IMR-90 (cell line): ENCODE measurements around the gene CLTA. TPM values are rescaled to one million over a fixed set of nuclear protein-coding genes. Genes with fewer than 3 reads are reported as not detected.

Experiments used
- ATAC-seq: fragments of 200-7000 bp; cut with Tn5 transposase; 2 replicates; pipeline ENCODE4 v1.9.1; 2020; ENCODE audit warnings: low read depth, mild to moderate bottlenecking, moderate library complexity
- BruUV-seq: library from RNA; stranded (reverse); fragments of 400-500 nt; replicated peaks from 2 replicates; lab custom pipeline; 2021; lab: Mats Ljungman, UMichigan
- CTCF ChIA-PET: fragments of 300-600 bp; formaldehyde crosslinking; extraction: SDS; loops from one replicate; lab custom pipeline; 2021; ENCODE audit warnings: antibody characterized with exemption; lab: Yijun Ruan, JAX
- POLR2A ChIA-PET: fragments of 300-600 bp; sonication (Branson Sonifier 250); formaldehyde crosslinking; loops from one replicate; lab custom pipeline; 2022; ENCODE audit warnings: antibody characterized with exemption; ENCODE audit not compliant: unreplicated experiment; lab: Charles Lee
- DNase-seq: peaks from one replicate; pipeline ENCODE4 v3.0.0; 2013
- H2AFZ ChIP-seq: replicated peaks from 2 replicates; pipeline ENCODE3; 2013; ENCODE audit warnings: low read length, mild to moderate bottlenecking; ENCODE audit not compliant: poor library complexity
- H2AK5ac ChIP-seq: 2 replicates; pipeline ENCODE4 v1.6.1; 2013; ENCODE audit warnings: low read depth, low read length, inconsistent platforms
- H2AK9ac ChIP-seq: replicated peaks from 2 replicates; pipeline ENCODE3; 2013; ENCODE audit warnings: mild to moderate bottlenecking, low read depth, low read length, moderate library complexity; ENCODE audit not compliant: poor library complexity
- H2BK120ac ChIP-seq: 2 replicates; pipeline ENCODE4 v1.6.1; 2013; ENCODE audit warnings: low read depth, low read length, inconsistent platforms
- H2BK15ac ChIP-seq: 3 replicates; pipeline ENCODE4 v1.6.1; 2013; ENCODE audit warnings: low read depth, low read length, inconsistent platforms
- H2BK20ac ChIP-seq: 2 replicates; pipeline ENCODE4 v1.6.1; 2013; ENCODE audit warnings: low read depth, mild to moderate bottlenecking, inconsistent platforms, low read length, moderate library complexity
- H2BK5ac ChIP-seq: 2 replicates; pipeline ENCODE4 v1.6.1; 2013; ENCODE audit warnings: mild to moderate bottlenecking, low read depth, low read length, inconsistent platforms; ENCODE audit not compliant: poor library complexity, severe bottlenecking
- H3K14ac ChIP-seq: replicated peaks from 2 replicates; pipeline ENCODE4 v1.6.1; 2013; ENCODE audit warnings: low read depth, low read length, inconsistent platforms
- H3K18ac ChIP-seq: 2 replicates; pipeline ENCODE4 v1.6.1; 2013; ENCODE audit warnings: low read depth, low read length, control low read depth
- H3K23ac ChIP-seq: 2 replicates; pipeline ENCODE4 v1.6.1; 2013; ENCODE audit warnings: low read depth, low read length, inconsistent platforms
- H3K27ac ChIP-seq: 2 replicates; pipeline ENCODE4 v1.5.1; 2013; ENCODE audit warnings: mild to moderate bottlenecking, control low read depth, low read length; ENCODE audit not compliant: insufficient read depth
- H3K27me3 ChIP-seq: 2 replicates; pipeline ENCODE4 v1.6.1; 2013; ENCODE audit warnings: low read length; ENCODE audit not compliant: control insufficient read depth, insufficient read depth
- H3K36me3 ChIP-seq: 2 replicates; pipeline ENCODE4 v1.6.1; 2013; ENCODE audit warnings: low read length, mixed read lengths; ENCODE audit not compliant: control insufficient read depth, insufficient read depth
- H3K4ac ChIP-seq: 2 replicates; pipeline ENCODE4 v1.6.1; 2013; ENCODE audit warnings: low read depth, low read length, inconsistent platforms
- H3K4me1 ChIP-seq: 2 replicates; pipeline ENCODE4 v1.6.1; 2013; ENCODE audit warnings: low read length, mixed read lengths; ENCODE audit not compliant: control insufficient read depth, insufficient read depth
- H3K4me2 ChIP-seq: 2 replicates; pipeline ENCODE4 v1.6.1; 2013; ENCODE audit warnings: low read depth, mild to moderate bottlenecking, control low read depth, low read length, moderate library complexity
- H3K4me3 ChIP-seq: 2 replicates; pipeline ENCODE4 v1.5.1; 2013; ENCODE audit warnings: low read depth, mild to moderate bottlenecking, control low read depth, low read length, moderate library complexity; ENCODE audit not compliant: insufficient read depth
- H3K56ac ChIP-seq: 2 replicates; pipeline ENCODE4 v1.6.1; 2013; ENCODE audit warnings: low read length, inconsistent platforms; ENCODE audit not compliant: insufficient read depth; ENCODE audit errors: extremely low read depth
- H3K79me1 ChIP-seq, 2 experiments: 2 replicates each; pipeline ENCODE4 v1.6.1; 2013; ENCODE audit warnings: low read length in 2 of 2, inconsistent platforms in 1 of 2, low read depth in 1 of 2
- H3K9ac ChIP-seq: 2 replicates; pipeline ENCODE4 v1.6.1; 2013; ENCODE audit warnings: low read depth, low read length, control low read depth
- H3K9me1 ChIP-seq: 2 replicates; pipeline ENCODE4 v1.6.1; 2013; ENCODE audit warnings: low read length, inconsistent platforms; ENCODE audit not compliant: insufficient read depth
- H3K9me3 ChIP-seq: 2 replicates; pipeline ENCODE4 v1.6.1; 2013; ENCODE audit warnings: low read length; ENCODE audit not compliant: control insufficient read depth, insufficient read depth
- H4K20me1 ChIP-seq: 2 replicates; pipeline ENCODE4 v1.6.1; 2013; ENCODE audit warnings: low read length, inconsistent platforms; ENCODE audit not compliant: insufficient read depth
- H4K5ac ChIP-seq: 2 replicates; pipeline ENCODE4 v1.6.1; 2013; ENCODE audit warnings: mild to moderate bottlenecking, low read depth, low read length, control low read depth
- H4K8ac ChIP-seq, 2 experiments: 2 replicates each; pipeline ENCODE4 v1.6.1; 2013; ENCODE audit warnings: low read depth in 2 of 2, low read length in 2 of 2, control low read depth in 1 of 2, inconsistent platforms in 1 of 2
- H4K91ac ChIP-seq: 2 replicates; pipeline ENCODE4 v1.6.1; 2013; ENCODE audit warnings: low read depth, low read length, inconsistent platforms; ENCODE audit not compliant: insufficient read depth
- CEBPB ChIP-seq: IDR thresholded peaks from 2 replicates; pipeline ENCODE4 v1.6.1; 2012; ENCODE audit warnings: low read depth, low read length, improper control_type of control experiment
- CHD1 ChIP-seq: IDR thresholded peaks from 2 replicates; pipeline ENCODE4 v1.6.1; 2012; ENCODE audit warnings: low read depth, low read length, improper control_type of control experiment
- CTCF ChIP-seq: conservative IDR thresholded peaks from 2 replicates; pipeline ENCODE4 v1.5.1; 2012; ENCODE audit warnings: mild to moderate bottlenecking, low read depth, low read length, improper control_type of control experiment
- FOS ChIP-seq: fragments of 150-350 bp; IDR thresholded peaks from 2 replicates; pipeline ENCODE4 v1.6.1; 2016; ENCODE audit warnings: low read depth, low read length
- MAZ ChIP-seq: IDR thresholded peaks from 2 replicates; pipeline ENCODE4 v1.6.1; 2012; ENCODE audit warnings: low read depth, mild to moderate bottlenecking, low read length, improper control_type of control experiment, moderate library complexity, borderline replicate concordance
- MXI1 ChIP-seq: IDR thresholded peaks from 2 replicates; pipeline ENCODE4 v1.6.1; 2012; ENCODE audit warnings: low read depth, mild to moderate bottlenecking, low read length, moderate library complexity, borderline replicate concordance
- NFE2L2 ChIP-seq: fragments of 150-350 bp; IDR thresholded peaks from 2 replicates; pipeline ENCODE4 v1.6.1; 2016; ENCODE audit warnings: low read depth, mild to moderate bottlenecking, low read length
- POLR2A ChIP-seq: IDR thresholded peaks from 2 replicates; pipeline ENCODE4 v1.6.1; 2012; ENCODE audit warnings: mild to moderate bottlenecking, low read depth, low read length
- RAD21 ChIP-seq: IDR thresholded peaks from 2 replicates; pipeline ENCODE4 v1.6.1; 2012; ENCODE audit warnings: low read length, improper control_type of control experiment
- RCOR1 ChIP-seq: IDR thresholded peaks from 2 replicates; pipeline ENCODE4 v1.6.1; 2012; ENCODE audit warnings: mild to moderate bottlenecking, low read length, improper control_type of control experiment; ENCODE audit not compliant: insufficient replicate concordance
- RFX5 ChIP-seq: IDR thresholded peaks from 2 replicates; pipeline ENCODE4 v1.8.0; 2012; ENCODE audit warnings: low read depth, mild to moderate bottlenecking, low read length, moderate library complexity
- SMC3 ChIP-seq: fragments of 150-350 bp; IDR thresholded peaks from 2 replicates; pipeline ENCODE4 v1.6.1; 2016; ENCODE audit warnings: low read depth, mild to moderate bottlenecking, antibody characterized with exemption, low read length, moderate library complexity
- USF2 ChIP-seq: fragments of 150-350 bp; IDR thresholded peaks from 2 replicates; pipeline ENCODE4 v1.6.1; 2017; ENCODE audit warnings: mild to moderate bottlenecking, antibody characterized with exemption, low read length, low read depth
- WGBS, 2 experiments: methylation state at CpG; one replicate each; pipeline versions ENCODE4 v1.1.5 to v1.1.7; 2013; ENCODE audit warnings: missing lambda C conversion rate in 2 of 2; ENCODE audit not compliant: insufficient read length in 1 of 2; ENCODE audit errors: extremely low coverage in 2 of 2; 5-methylcytosine and 5-hydroxymethylcytosine counted together
- dilution Hi-C: fragments of 300-500 bp; cut with HindIII; formaldehyde crosslinking; loops from one replicate; pipeline ENCODE4 v1.14.3; 2018; ENCODE audit warnings: low sequenced_read_pairs; ENCODE audit not compliant: unreplicated experiment
- in situ Hi-C: fragments of 300-500 bp; cut with MboI; formaldehyde crosslinking; loops from 3 replicates; pipeline ENCODE4 v1.14.3; 2019; ENCODE audit warnings: low sequenced_read_pairs, inconsistent platforms, mixed read lengths
- intact Hi-C: fragments of 100-400 bp; cut with micrococcal nuclease; formaldehyde crosslinking; loops from 2 replicates; pipeline ENCODE4 v1.10.0; 2022
- polyA plus RNA-seq, 3 experiments: library from polyadenylated mRNA; depleted of rRNA; stranded (reverse); fragments of >200 nt; gene quantifications; 2 replicates each; pipeline ENCODE4 v1.2.3, GENCODE V29; 2012; ENCODE audit warnings: low replicate concordance in 1 of 3
- total RNA-seq: library from RNA; depleted of rRNA; stranded (reverse); fragments of >200 nt; gene quantifications from 2 replicates; pipeline ENCODE4 v1.2.3, GENCODE V29; 2012
- TF ChIP-seq, protein P1 (sequence below): fragments of 150-350 bp; IDR thresholded peaks from 2 replicates; pipeline ENCODE4 v1.6.1; 2016; ENCODE audit warnings: low read depth, mild to moderate bottlenecking, low read length, moderate library complexity, borderline replicate concordance

Gene CLTA
- total and polyA plus RNA-seq, 2 of the 4 experiments (the other 2 are of a cell fraction): 133 to 246 TPM

DNA sequence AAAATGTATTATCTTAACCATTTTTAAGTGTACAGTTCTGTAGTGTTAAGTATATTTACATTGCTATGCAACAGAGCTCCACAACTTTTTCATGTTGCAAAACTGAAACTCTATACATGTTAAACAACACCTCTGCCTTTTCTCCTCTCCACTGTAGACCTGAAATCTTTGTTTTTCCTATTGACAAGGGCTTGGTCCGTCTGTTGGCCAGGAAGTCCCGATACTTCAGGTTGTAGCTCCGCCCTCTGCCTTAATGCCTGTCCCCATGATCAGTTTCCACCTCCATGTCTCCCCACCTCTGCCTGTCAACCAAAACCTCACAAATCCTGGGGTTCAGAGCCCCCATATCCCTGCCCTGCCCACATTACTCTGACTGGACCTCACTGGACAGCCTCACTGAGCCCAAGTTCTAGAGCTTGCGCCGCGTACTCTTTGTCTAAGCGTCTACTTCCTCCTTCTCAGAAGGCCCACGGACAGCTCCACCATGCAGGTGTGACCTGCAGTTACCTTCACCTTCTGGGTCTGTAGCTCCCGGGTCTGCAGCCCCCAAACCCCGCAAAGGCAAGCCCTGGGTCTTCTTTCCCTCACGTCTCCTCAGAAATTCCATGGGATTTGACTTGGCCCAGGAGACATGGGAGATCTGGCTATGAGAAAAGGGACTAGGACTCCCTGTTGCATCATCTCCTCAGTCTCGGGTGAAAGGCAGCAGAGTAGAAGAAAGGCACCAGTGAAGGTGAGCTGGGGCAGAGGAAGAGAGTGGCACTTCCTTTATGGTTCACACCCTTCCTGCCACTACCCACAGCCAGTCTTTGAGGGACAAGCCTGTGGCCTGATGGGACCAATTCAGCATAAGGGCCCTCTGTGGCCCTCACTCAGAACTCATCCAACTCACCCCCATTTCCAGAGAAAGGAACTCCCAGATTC, 46.1 kb upstream of the CLTA start:
- Histone ChIP-seq H4K20me1 (peaks cover 51% of the 10 kb centered on the region), H2AK9ac (no peak overlapping the region), H3K18ac (no peak overlapping the region), H2BK15ac (no peak overlapping the region), H4K91ac (no peak overlapping the region), H3K14ac (no peak overlapping the region), H2BK20ac (no peak overlapping the region), H3K9me3 (no peaks in the 10 kb centered on the region), H2AK5ac (no peak overlapping the region), H3K27ac (no peak overlapping the region), H3K4me3 (no peak overlapping the region), H2BK120ac (no peak overlapping the region), H4K8ac (no peak overlapping the region), H3K56ac (no peak overlapping the region), H3K9me1 (peaks cover 21% of the 10 kb centered on the region; the same call in 1 of the 2 replicates), H4K5ac (no peak overlapping the region), H3K9ac (no peak overlapping the region), H3K36me3 (peaks cover 48% of the 10 kb centered on the region), H3K27me3 (no peaks in the 10 kb centered on the region), H3K4me2 (no peak overlapping the region), H3K4me1 (peaks cover 24% of the 10 kb centered on the region), H2AFZ (no peak overlapping the region), H3K23ac (no peak overlapping the region), H3K4ac (no peak overlapping the region), H3K79me1 (peaks cover 32 to 89% of the 10 kb centered on the region in 2 experiments; a peak in 3 of 4 replicates), H2BK5ac (no peak overlapping the region)
- 98% methylated on average over 6 of the region's 12 CpGs; no CpG with 5 or more reads in 1 of the 2 experiments for WGBS, 2 experiments
- dilution Hi-C loops: no loop called here
- intact Hi-C loops: no loop called here
- no peak for ATAC-seq
- in situ Hi-C loops: no loop called here
- BruUV-seq: no TSS peak
- no peak for DNase-seq
- CTCF ChIA-PET: interaction anchor here (0.9 kb wide), 1 partner anchor 189 kb away, joined by 3 read pairs; no protein-coding TSS in a partner anchor
- no peak for TF ChIP-seq RCOR1
- TF ChIP-seq FOS: no peak
- no peak for TF ChIP-seq NFE2L2
- TF ChIP-seq RAD21: no peak
- TF ChIP-seq POLR2A: no peak
- TF ChIP-seq CTCF: no peak
- TF ChIP-seq MAZ: no peak
- TF ChIP-seq CHD1: no peak
- TF ChIP-seq SMC3: no peak
- TF ChIP-seq MXI1: no peak
- TF ChIP-seq CEBPB: no peak
- TF ChIP-seq, protein P1, sequence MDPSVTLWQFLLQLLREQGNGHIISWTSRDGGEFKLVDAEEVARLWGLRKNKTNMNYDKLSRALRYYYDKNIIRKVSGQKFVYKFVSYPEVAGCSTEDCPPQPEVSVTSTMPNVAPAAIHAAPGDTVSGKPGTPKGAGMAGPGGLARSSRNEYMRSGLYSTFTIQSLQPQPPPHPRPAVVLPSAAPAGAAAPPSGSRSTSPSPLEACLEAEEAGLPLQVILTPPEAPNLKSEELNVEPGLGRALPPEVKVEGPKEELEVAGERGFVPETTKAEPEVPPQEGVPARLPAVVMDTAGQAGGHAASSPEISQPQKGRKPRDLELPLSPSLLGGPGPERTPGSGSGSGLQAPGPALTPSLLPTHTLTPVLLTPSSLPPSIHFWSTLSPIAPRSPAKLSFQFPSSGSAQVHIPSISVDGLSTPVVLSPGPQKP: no peak
- no peak for TF ChIP-seq USF2
- no peak for TF ChIP-seq RFX5
- POLR2A ChIA-PET: no interaction called here
